NCI-H2196 treated with DMSO at 0.1 percent for 48 hours (cell line): ENCODE measurements around the gene TBC1D9.

Source experiments
- DNase-seq: peaks from one replicate; lab custom pipeline; 2025; ENCODE audit not compliant: unreplicated experiment; lab: John Stamatoyannopoulos, UW

Gene TBC1D9

GRCh38 chr4:140697709-140698560 is 58.2 kb downstream of the TBC1D9 start:
- no peak for DNase-seq

GRCh38 chr4:140695483-140695882 is 60.7 kb downstream of the TBC1D9 start:
- DNase-seq: no peak

- no peak for DNase-seq
Measured at GRCh38 chr4:140693562-140693961, 62.6 kb downstream of the TBC1D9 start.

DNA sequence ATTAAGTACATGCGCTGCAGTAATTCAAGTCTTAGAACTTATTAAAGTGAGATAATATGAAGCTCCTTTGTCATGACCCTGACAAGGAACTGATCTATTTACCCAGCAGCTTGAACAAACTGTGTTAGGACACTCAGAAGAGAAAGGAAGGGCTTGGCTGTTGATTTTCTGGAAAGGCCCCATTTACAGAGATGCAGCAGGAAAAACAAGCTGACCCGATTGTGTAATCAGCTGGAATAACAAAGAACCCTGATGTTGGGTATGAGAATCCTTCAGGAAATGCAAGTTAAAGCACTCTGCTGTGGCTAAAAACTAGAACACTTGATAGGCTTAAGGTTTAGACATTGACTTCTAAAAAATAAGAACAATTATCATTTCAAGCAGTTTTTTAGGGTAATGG is 64.8 kb downstream of the TBC1D9 start:
- no peak for DNase-seq

- DNase-seq: no peak
Measured at GRCh38 chr4:140690093-140690492, 66.1 kb downstream of the TBC1D9 start.

DNA sequence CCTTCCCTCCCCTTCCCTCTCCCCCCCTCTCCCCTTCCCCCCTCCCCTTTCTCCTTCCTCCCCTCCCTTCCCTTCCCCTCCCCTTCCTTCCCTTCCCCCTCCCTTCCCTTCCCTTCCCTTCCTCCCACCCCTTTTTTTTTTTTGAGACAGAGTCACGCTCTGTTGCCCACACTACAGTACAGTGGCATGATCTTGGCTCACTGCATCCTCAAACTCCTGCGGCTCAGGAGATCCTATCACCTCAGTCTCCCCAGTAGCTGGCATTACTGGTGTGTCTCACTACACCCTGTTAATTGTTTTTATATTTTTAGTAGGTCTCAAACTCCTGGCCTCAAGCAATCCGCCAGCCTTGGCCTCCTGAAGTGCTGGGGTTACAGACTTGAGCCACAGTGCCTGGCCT is 66.6 kb downstream of the TBC1D9 start:
- DNase-seq: no peak

GRCh38 chr4:140688711-140689598 is 67.2 kb downstream of the TBC1D9 start:
- no peak for DNase-seq

- no peak for DNase-seq
Measured at GRCh38 chr4:140686796-140687195, 69.4 kb downstream of the TBC1D9 start.

- no peak for DNase-seq
Measured at GRCh38 chr4:140684314-140684713, 71.9 kb downstream of the TBC1D9 start.

DNA sequence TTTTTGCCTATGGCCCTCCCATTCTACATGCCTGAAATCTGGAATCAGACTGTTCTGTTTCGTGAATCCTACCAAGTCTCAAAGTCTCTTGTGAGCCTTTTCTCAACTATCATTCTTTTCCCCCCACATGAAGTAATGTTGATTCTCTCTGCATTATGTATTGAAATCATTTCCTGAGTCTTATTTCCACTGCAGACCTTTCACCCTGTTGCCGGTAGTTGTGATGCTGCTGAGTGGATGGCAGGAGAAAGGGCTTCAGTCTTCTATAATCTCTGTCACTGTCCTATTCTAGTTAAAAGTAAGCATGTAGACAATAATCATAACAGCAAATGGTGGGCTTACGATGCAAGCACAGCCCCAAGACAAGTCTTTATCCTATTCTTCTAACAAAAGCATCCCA is 75.0 kb downstream of the TBC1D9 start:
- DNase-seq: no peak

DNA sequence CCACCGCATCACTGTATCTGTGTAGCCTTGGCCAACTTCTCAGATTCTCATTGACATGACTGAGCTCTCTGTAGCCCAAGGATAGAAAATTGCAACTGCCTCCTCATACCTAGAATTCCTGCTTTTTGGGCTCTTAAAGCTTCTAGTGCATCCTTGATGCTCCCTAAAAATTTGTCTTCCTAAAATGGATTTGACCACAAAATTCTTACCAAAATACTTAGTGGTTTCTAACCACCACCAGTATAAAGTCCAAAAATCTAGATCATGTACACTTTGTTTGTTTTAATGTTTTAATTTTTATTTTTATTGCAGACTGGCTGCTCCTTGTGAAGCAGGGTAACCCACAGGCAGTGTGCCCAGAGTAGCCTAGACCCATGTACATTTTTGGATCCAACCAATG is 75.5 kb downstream of the TBC1D9 start:
- no peak for DNase-seq

DNA sequence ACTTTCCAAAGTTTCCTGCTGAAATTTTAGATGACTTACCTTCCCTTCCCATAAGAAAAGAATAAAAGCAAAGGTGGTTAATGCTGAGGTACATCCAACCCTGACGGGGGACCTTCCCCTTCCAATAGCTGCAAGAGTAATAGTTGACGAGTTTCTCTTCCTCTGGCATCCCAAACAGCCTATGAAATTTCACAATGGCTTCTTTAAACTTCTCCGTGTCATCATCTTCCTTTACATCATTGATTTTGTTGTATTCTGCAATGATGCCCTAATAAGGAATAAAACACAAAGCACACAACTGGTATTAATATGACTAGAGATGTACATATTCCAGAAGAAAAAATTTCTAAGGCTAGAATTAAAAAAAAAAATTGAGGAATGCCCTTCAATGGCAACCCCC is 76.6 kb downstream of the TBC1D9 start:
- DNase-seq: no peak

DNA sequence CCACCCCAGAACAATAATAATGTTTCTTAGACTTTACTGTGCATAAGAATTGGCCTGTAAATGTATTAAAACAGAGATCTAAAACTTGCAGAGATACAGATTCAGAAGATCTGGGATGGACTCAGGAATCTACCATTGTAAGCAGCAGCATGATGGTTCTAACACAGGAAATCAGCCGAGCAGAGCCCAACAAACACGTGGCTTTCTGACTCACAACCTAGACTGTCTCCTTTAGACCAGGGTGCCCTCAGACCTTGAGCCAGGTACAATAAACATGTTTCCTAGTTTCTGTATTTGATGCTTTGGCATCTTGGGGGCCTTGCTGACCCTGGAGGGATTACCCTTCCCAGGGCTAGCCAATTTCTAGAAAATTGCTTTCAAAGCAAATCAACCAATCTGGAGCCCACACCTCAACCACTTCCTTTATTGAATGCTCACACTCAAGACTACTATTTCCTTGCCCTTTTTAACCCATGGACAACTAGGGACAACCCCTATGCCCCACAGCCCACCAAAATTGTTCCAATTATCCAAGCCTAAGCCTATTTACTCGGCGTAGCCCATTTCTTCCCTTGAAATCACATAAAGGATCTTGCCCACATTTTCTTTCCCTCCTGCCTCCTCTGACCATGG is 80.5 kb downstream of the TBC1D9 start:
- no peak for DNase-seq

DNA sequence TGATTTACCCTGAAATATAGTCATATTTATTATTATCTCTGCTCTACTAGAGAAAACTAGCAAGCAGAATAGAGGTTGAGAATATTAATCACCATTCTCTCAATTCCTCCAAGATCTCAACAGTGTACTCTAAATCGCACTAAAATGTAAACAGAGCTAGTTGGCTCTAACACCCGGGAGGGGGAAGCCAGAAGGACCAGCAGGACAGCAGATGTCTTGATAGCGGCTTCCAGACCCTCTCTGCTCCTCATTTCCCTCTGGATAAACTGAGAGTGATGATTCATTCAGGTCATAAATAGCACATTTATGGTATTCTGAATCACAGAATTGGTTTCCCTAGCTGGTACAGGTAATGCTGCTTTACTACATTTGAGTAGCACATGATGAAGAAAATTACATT is 82.5 kb downstream of the TBC1D9 start:
- no peak for DNase-seq

DNA sequence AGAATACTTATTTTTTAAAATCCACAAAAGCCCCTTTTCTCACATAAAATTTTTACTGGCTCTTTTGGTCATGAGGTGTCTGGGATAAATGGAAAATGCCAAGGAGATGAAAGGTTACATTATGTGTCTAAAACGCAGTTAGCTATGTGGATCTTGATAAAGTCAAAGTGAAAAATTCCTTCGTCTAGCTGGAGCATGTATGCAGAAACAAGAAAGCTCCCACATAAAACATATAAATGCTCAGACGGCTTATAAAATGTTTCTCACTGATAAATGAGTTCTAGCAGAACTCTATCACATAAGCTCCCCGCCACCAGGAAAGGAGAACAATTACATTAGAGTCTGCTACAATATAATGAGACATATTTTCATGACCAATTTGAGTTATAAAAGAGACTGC is 83.8 kb downstream of the TBC1D9 start:
- no peak for DNase-seq

GRCh38 chr4:140668111-140668510 is 88.1 kb downstream of the TBC1D9 start:
- DNase-seq: no peak

GRCh38 chr4:140666889-140667614 is 89.1 kb downstream of the TBC1D9 start:
- DNase-seq: no peak

DNA sequence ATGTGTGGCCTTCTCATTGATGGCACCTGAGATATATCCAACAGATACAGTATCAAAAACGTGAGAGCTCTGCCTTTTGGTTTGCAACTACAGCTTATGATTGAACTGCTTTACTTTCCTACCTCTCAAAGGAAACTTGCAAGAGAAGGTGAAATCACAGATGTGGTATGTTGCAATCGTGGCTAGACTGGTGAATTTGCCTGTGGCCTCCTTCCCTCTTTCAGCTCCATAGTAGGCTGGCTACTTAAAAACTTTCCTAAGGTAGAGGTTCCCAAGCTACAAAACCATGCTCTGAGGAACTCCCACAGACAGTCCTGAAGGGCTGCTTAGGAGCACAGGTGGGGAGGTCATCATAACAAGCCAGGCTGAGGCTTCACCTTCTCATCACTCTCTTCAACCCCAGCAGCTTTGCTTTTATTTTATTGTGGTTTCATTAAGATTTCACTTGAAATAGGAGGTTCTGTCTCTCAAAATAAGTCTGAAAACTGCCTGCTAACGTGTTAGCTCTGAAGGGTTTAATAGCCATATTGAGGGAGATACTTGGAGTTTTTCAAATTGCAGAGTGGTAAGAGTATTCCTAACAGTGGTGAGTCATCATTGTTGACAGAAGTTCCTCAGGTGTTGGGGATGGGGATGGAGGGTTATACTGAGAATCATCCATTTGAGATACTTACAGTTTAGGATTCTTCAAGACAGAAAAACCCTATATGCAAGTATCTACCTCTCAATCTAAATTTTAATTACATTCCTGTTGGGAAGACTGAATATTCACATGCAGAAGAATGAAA is 93.9 kb downstream of the TBC1D9 start:
- no peak for DNase-seq

DNA sequence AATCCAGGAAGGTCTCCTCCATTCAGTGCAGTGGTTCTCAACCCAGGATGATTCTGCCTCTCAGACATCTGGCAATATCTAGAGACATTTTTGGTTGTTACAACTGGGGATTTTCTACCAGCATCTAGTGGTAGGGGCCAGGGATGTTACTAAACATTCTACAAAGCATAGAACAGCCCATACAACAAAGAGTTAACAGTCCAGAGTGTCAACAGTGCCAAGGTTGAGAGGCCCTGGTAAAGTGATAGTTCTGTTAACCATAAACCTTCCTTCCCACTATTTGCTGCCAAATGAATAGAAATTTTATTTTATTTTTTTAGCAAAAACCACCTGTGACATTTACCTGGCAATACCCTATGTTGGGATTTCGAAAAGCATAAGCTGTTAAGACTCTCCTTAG is 94.6 kb downstream of the TBC1D9 start:
- DNase-seq: no peak
